PC-9 (cell line): ENCODE data around the gene SLC25A3. TPM values are rescaled to one million over a fixed set of nuclear protein-coding genes. Genes with fewer than 3 reads are reported as not detected.
A peak's percentile ranks its signal among the peaks of the same experiment; 100 is the strongest.

Experiments
- BruUV-seq: library from RNA; stranded (reverse); fragments of 400-500 nt; replicated peaks from 2 replicates; lab custom pipeline; 2021; lab: Mats Ljungman, UMichigan
- CTCF ChIA-PET: fragments of 300-600 bp; sonication (Branson Sonifier 250); formaldehyde crosslinking; loops from one replicate; lab custom pipeline; 2022; ENCODE audit warnings: antibody characterized with exemption; lab: Charles Lee
- POLR2A ChIA-PET: fragments of 300-600 bp; sonication (Branson Sonifier 250); formaldehyde crosslinking; loops from one replicate; lab custom pipeline; 2022; ENCODE audit warnings: antibody characterized with exemption; ENCODE audit not compliant: unreplicated experiment; lab: Charles Lee
- DNase-seq, 2 experiments: peaks; one replicate each; pipeline versions ENCODE4 v3.0.0 to v3.0.0-alpha.2; 2015 to 2022; ENCODE audit warnings: mixed read lengths in 1 of 2
- H2AFZ ChIP-seq: fragments of 200-600 bp; sonication (generic); 2 replicates; pipeline ENCODE4 v1.8.1; 2017; ENCODE audit warnings: antibody characterized with exemption
- H3F3A ChIP-seq: fragments of 200-600 bp; sonication (generic); 2 replicates; pipeline ENCODE4 v1.8.1; 2017; ENCODE audit warnings: antibody characterized with exemption, mild to moderate bottlenecking, low read depth; ENCODE audit not compliant: insufficient read depth
- H3K27ac ChIP-seq: fragments of 200-600 bp; sonication (generic); 2 replicates; pipeline ENCODE4 v1.6.1; 2016; ENCODE audit warnings: mixed run types
- H3K27me3 ChIP-seq: fragments of 200-600 bp; sonication (generic); 2 replicates; pipeline ENCODE4 v1.6.1; 2016; ENCODE audit warnings: low read depth, mixed run types; ENCODE audit not compliant: insufficient read depth
- H3K36me3 ChIP-seq: fragments of 200-600 bp; sonication (generic); 2 replicates; pipeline ENCODE4 v1.6.1; 2016; ENCODE audit warnings: low read depth, mixed run types
- H3K4me1 ChIP-seq: fragments of 200-600 bp; sonication (generic); replicated peaks from 2 replicates; pipeline ENCODE4 v1.6.1; 2016; ENCODE audit warnings: mixed run types; ENCODE audit not compliant: insufficient read depth
- H3K4me2 ChIP-seq: fragments of 200-600 bp; sonication (generic); 2 replicates; pipeline ENCODE4 v1.6.1; 2017; ENCODE audit warnings: mixed run types
- H3K4me3 ChIP-seq: fragments of 200-600 bp; sonication (generic); 2 replicates; pipeline ENCODE4 v1.6.1; 2016; ENCODE audit warnings: mixed run types
- H3K79me2 ChIP-seq: fragments of 200-600 bp; sonication (generic); 2 replicates; pipeline ENCODE4 v1.6.1; 2017; ENCODE audit warnings: low read depth, mixed run types
- H3K9me2 ChIP-seq: fragments of 200-600 bp; sonication (generic); 2 replicates; pipeline ENCODE4 v1.8.1; 2017; ENCODE audit warnings: mild to moderate bottlenecking; ENCODE audit not compliant: insufficient read depth
- H3K9me3 ChIP-seq: fragments of 200-600 bp; sonication (generic); 2 replicates; pipeline ENCODE4 v1.8.1; 2016; ENCODE audit warnings: low read depth; ENCODE audit not compliant: insufficient read depth
- H4K20me1 ChIP-seq: fragments of 200-600 bp; sonication (generic); 2 replicates; pipeline ENCODE4 v1.8.1; 2017; ENCODE audit not compliant: insufficient read depth
- CTCF ChIP-seq: fragments of 200-600 bp; sonication (generic); conservative IDR thresholded peaks from 2 replicates; pipeline ENCODE4 v1.6.1; 2017; ENCODE audit warnings: mixed run types, antibody characterized with exemption, mild to moderate bottlenecking, moderate library complexity
- EZH2 ChIP-seq: fragments of 200-600 bp; sonication (generic); IDR thresholded peaks from 2 replicates; pipeline ENCODE4 v1.8.0; 2017; ENCODE audit warnings: antibody characterized with exemption, low read depth
- intact Hi-C: fragments of 100-400 bp; cut with micrococcal nuclease; formaldehyde crosslinking; loops from one replicate; pipeline ENCODE4 v1.10.0; 2022; ENCODE audit not compliant: unreplicated experiment
- total RNA-seq: library from RNA; stranded (reverse); gene quantifications from 2 replicates; pipeline ENCODE4 v1.2.3, GENCODE V29; 2021

SLC25A3 gene
- total RNA-seq, 1 experiment from 2014 or later = 572 TPM

- no peaks in the 10 kb centered on the region for H3K4me1 ChIP-seq
- H3K27ac ChIP-seq = no peak overlapping the region
- no peaks in the 10 kb centered on the region for H3K79me2 ChIP-seq
- ChIA-PET CTCF (no interaction called here), POLR2A (no interaction called here)
- H3K4me2 ChIP-seq = no peak overlapping the region
- intact Hi-C loops = no loop called here
- no peak for TF ChIP-seq EZH2
- no peak for TF ChIP-seq CTCF
- no peaks in the 10 kb centered on the region for H4K20me1 ChIP-seq
- BruUV-seq = no TSS peak
- H2AFZ ChIP-seq = no peak overlapping the region
- H3K9me3 ChIP-seq = no peaks in the 10 kb centered on the region
- H3K4me3 ChIP-seq = no peak overlapping the region
- no peaks in the 10 kb centered on the region for H3K27me3 ChIP-seq
- no peaks in the 10 kb centered on the region for H3K36me3 ChIP-seq
- H3F3A ChIP-seq = no peaks in the 10 kb centered on the region
- no peak for DNase-seq
- no peaks in the 10 kb centered on the region for H3K9me2 ChIP-seq
These were observed 19.3 kb downstream of the SLC25A3 start for GRCh38 chr12:98612696-98613334.

DNA sequence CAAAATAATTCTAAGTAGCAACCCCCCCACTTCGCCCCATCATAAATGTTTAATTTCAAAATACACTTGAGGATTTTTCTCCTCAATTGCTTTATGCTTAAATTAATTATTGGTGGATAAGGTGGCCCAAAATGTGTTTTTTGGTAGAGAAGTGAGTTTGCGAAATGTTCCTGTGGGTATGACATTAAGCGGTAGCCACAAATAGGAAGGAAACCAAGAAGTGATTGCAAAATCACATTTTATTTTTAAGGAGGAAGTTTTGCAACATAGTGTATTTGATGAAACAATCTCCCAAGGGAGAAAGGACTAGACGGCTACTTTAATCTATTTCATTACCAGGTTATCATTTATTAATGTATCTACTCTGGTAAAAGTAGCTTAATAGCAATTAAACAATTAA, 25.5 kb downstream of the SLC25A3 start:
- no peaks in the 10 kb centered on the region for H3K27me3 ChIP-seq
- ChIA-PET CTCF (interaction anchor here (0.5 kb wide), 1 partner anchor 176 kb away, joined by 3 read pairs; no protein-coding TSS in a partner anchor), POLR2A (interaction anchor here (0.6 kb wide), 1 partner anchor 25 kb away, joined by 5 read pairs; no protein-coding TSS in a partner anchor)
- intact Hi-C loops = no loop called here
- H3K9me2 ChIP-seq = no peaks in the 10 kb centered on the region
- no peak for DNase-seq
- no peaks in the 10 kb centered on the region for H3K4me1 ChIP-seq
- H3F3A ChIP-seq = no peaks in the 10 kb centered on the region
- no peaks in the 10 kb centered on the region for H3K79me2 ChIP-seq
- no peak overlapping the region for H3K4me3 ChIP-seq
- H2AFZ ChIP-seq = no peak overlapping the region
- H3K36me3 ChIP-seq = no peaks in the 10 kb centered on the region
- no peaks in the 10 kb centered on the region for H4K20me1 ChIP-seq
- H3K9me3 ChIP-seq = no peaks in the 10 kb centered on the region
- TF ChIP-seq EZH2 (no peak), CTCF (no peak)
- no peak overlapping the region for H3K27ac ChIP-seq
- no TSS peak for BruUV-seq
- H3K4me2 ChIP-seq = no peak overlapping the region

GRCh38 chr12:98635657-98636323, 42.3 kb downstream of the SLC25A3 start:
- Histone ChIP-seq H3K4me1 (peaks cover 21% of the 10 kb centered on the region), H3K27ac (no peak overlapping the region), H2AFZ (no peak overlapping the region), H3K4me3 (no peak overlapping the region), H3K79me2 (no peaks in the 10 kb centered on the region), H3K9me2 (no peaks in the 10 kb centered on the region), H3K9me3 (no peaks in the 10 kb centered on the region), H3K36me3 (no peaks in the 10 kb centered on the region), H3K27me3 (no peaks in the 10 kb centered on the region), H4K20me1 (no peaks in the 10 kb centered on the region), H3F3A (peaks cover 17% of the 10 kb centered on the region; the same call in 1 of the 2 replicates), H3K4me2 (no peak overlapping the region)
- ChIA-PET POLR2A (interaction anchor here (0.6 to 0.7 kb wide), 2 partner anchors 41 to 115 kb away, joined by 4 to 8 read pairs; no protein-coding TSS in a partner anchor), CTCF (no interaction called here)
- peak; percentile 9 to 81 for DNase-seq
- intact Hi-C loops = no loop called here
- TF ChIP-seq CTCF (no peak), EZH2 (no peak)
- BruUV-seq = no TSS peak
